NCI-H187 (cell line): Measurements from ENCODE around the gene SASS6.
"Not testable (repeated sequence)": the region's sequence is repeated elsewhere in the genome, so short reads cannot be mapped to it uniquely, and the experiment has no call there.

ENCODE experiments used
- DNase-seq, 2 experiments: peaks; one replicate each; lab custom pipeline; 2025; lab: John Stamatoyannopoulos, UW

SASS6 gene

GRCh38 chr1:100107696-100108095, 25.0 kb downstream of the SASS6 start:
- DNase-seq = no peak

GRCh38 chr1:100101564-100101963, 31.2 kb downstream of the SASS6 start:
- DNase-seq = no peak

GRCh38 chr1:100100202-100100601, 32.5 kb downstream of the SASS6 start:
- DNase-seq = no peak

GRCh38 chr1:100090471-100090870, 42.3 kb downstream of the SASS6 start:
- DNase-seq = no peak

- no peak for DNase-seq
These were observed 43.6 kb downstream of the SASS6 start for GRCh38 chr1:100089082-100089481.

DNA sequence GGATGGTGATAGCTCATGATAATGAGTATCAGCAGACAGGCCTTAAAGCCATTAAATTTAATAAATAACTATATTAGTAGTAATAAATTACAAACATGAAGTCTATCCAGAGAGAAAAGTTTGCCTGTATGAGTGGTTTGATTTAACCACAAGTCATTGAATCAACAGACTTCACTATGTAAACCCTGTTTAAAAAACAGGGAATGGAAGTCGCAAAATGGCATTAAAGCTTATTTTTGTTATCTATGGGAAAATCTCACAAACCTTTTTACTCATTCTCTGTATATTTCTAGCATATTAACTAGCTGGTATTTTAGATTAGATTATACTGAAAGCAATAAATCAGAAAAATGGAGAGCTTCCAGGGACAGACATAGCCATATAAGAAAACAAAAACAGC, 45.3 kb downstream of the SASS6 start:
- DNase-seq = no peak

DNA sequence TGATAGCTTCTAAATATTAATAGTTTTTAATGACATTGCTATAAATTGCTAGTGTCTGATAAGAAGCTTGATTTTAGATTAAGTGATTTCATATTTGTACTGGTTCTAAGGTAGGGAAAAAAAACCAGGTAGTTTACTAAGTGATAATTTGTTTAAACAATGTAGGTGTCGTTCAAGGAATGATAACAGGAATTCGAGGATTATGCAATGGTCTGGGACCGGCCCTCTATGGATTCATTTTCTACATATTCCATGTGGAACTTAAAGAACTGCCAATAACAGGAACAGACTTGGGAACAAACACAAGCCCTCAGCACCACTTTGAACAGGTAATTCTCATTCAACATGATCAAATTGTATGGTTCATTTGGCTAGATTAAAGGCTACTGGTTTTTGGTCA, 52.4 kb downstream of the SASS6 start:
- DNase-seq = no peak

GRCh38 chr1:100077531-100077930, 55.2 kb downstream of the SASS6 start:
- no peak for DNase-seq

DNA sequence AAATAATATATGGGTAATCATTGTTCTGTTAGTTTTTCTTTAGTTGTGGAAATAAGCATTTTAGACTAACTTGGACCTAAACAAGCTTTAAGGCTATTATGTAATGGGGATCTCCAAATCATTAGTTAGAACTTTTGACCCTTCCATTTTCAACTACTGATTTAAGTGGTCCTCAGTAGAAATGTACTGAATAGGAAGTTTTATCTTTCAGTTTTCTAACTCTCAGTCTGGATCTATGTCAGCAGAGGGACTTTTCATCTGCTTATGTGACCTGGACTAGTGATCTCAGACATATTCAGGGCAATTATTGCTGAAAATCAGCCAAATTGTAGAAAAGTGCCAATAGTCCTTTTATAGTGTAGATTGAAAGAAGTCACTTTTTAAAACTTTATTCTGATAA, 56.0 kb downstream of the SASS6 start:
- no peak for DNase-seq

DNA sequence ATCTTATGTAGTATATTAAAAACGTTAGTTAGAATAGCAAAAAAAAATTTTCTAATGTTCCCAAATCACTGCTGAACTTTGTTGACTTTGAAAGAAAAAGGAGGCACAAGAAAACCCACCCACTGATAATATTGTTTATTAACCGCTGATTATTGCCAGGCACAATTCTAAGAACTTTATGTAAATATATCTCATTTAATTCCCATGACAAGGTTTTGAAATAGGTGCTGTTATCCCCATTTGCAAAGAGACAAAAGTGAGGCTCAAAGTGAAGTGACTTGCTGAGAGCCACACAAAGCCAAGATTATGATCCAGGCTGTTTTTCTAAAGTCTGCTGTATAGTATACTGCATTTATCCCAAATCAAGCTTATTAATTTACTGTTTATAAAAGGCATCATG, 56.4 kb downstream of the SASS6 start:
- DNase-seq = no peak

GRCh38 chr1:100075773-100076172, 57.0 kb downstream of the SASS6 start:
- no peak for DNase-seq

- DNase-seq = no peak
These were observed 57.9 kb downstream of the SASS6 start for GRCh38 chr1:100074604-100075395.

DNA sequence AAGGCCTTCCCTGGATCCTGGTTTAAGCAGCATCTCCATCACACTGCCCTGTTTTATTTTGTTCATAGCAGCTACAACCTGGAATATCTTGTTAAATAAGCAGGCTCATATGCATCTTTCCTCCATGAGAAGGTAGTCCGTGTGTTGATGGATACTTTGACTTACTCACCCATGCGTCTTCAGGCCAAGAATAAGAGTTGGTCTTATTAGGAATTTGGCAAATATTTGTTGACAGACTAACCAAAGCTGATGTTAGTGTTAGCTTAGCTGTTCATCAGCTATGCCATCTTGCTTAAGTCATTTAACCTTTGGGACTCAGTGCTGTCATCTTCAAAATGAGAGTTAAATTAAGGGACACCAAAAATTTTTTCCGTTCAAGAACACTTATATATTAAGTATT, 59.2 kb downstream of the SASS6 start:
- DNase-seq = no peak

GRCh38 chr1:100070201-100070939, 62.4 kb downstream of the SASS6 start:
- no peak for DNase-seq

GRCh38 chr1:100065969-100066227, 66.8 kb downstream of the SASS6 start:
- no peak for DNase-seq

- no peak for DNase-seq
These were observed 67.4 kb downstream of the SASS6 start for GRCh38 chr1:100065183-100065968.

DNA sequence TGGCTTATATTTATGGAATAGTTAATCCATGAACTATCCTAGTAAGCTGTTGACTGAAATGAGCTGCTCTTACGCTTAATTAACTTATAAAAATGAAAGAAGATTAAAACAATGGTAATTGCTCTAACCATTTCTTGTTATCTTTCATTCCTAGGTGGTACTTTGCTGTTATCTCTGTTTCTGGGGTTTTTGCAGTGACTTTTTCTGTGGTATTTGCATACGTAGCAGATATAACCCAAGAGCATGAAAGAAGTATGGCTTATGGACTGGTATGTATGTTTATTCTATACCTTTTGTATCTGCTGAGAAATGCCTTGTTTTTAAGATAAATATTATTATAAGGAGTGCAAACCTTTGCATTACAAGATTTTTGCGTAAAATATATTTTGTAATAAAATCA, 71.0 kb downstream of the SASS6 start:
- DNase-seq = no peak

DNA sequence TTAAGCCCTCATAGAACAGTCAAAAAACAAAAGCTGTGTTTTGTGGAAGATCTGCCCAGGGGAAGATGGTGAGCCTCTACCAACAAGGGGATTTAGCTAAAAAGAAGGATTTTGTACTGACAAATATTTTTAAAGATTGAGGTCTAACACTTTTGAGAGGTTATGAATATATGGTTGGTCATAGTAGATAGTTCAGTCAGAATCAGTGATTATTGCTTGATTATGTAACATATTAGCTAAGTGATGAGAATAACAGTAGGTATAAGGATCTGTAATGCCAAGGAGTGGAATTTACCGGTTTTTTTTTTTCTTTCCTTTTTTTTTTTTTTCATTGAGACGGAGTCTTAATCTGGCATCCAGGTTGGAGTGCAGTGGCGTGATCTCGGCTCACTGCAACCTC, 79.0 kb downstream of the SASS6 start:
- no peak for DNase-seq

DNA sequence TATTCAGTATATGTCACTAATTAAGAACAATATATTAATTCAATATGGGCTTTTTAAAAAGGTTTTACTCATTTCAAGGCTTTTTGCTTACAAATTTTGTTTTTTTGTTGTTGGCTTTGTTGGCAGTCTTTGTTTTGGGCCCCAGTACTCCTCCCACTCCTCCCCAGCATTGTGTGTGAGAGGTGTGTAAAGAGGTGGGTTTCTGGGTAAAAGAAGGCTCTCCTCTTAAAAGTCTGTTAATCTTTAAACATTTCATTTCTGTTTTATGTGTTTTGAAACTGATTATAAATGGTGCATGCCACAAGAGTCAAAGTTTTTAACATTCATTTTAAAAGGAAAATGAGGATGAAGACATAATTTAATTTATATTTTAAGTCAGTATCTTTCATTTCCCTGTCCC, 79.6 kb downstream of the SASS6 start:
- no peak for DNase-seq

- no peak for DNase-seq
These were observed 80.8 kb downstream of the SASS6 start for GRCh38 chr1:100051893-100052292.

- DNase-seq = no peak
These were observed 81.3 kb downstream of the SASS6 start for GRCh38 chr1:100051401-100051800.

DNA sequence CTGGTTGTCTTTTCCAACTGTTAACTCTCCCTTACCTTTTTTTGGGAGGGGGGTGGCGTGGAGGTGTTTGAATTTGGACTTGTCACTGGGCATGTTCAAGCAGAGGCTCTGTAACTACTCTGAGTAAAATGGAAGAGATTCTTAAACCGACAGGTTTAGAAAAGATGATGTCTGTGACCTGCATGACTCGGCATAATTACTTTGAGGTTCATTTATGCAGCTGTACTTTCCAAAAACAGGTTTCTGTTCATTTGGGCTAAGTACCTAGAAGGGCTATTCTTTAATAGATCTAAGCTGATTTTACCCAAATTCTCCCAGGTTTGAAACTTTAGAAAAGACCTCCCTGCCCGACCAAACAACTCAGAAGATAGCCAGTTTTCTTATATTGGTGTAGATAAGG, 82.6 kb downstream of the SASS6 start:
- no peak for DNase-seq

DNA sequence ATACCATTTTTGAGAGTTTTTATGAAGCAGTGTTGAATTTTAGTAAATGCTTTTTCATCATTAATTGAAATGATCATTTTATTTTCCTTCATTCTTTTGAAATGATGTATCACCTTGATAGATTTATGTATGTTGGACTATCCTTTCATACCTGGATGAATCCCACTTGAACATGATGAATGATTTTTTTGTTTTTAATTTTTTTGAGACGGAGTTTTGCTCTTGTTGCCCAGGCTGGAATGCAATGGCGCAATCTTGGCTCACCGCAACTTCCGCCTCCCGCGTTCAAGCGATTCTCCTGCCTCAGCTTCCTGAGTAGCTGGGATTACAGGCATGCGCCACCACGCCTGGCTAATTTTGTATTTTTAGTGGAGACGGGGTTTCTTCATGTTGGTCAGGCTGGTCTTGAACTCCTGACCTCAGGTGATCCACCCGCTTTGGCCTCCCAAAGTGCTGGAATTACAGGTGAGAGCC, 85.5 kb downstream of the SASS6 start:
- not testable (repeated sequence) for DNase-seq
